Skeletal muscle satellite cell (primary cell): Measurements from ENCODE around the gene RNF146. TPM values are rescaled to one million over a fixed set of nuclear protein-coding genes. Genes with fewer than 3 reads are reported as not detected.
"Not testable (repeated sequence)": the region's sequence is repeated elsewhere in the genome, so short reads cannot be mapped to it uniquely, and the experiment has no call there.

ENCODE experiments used
- H3K27me3 ChIP-seq: 2 replicates; pipeline ENCODE4 v1.7.0; 2013; ENCODE audit warnings: low read length; ENCODE audit not compliant: control insufficient read depth, insufficient read depth
- H3K36me3 ChIP-seq: 2 replicates; pipeline ENCODE4 v1.7.0; 2013; ENCODE audit warnings: mild to moderate bottlenecking, control low read depth, low read length; ENCODE audit not compliant: insufficient read depth
- H3K4me1 ChIP-seq: 2 replicates; pipeline ENCODE4 v1.7.0; 2013; ENCODE audit warnings: low read length; ENCODE audit not compliant: control insufficient read depth, insufficient read depth
- H3K4me2 ChIP-seq: 2 replicates; pipeline ENCODE4 v1.7.0; 2013; ENCODE audit warnings: mild to moderate bottlenecking, low read length
- H3K4me3 ChIP-seq: 2 replicates; pipeline ENCODE4 v1.7.0; 2013; ENCODE audit warnings: low read length
- H3K9ac ChIP-seq: 2 replicates; pipeline ENCODE4 v1.7.0; 2013; ENCODE audit warnings: mild to moderate bottlenecking, low read depth, low read length, moderate library complexity
- H3K9me3 ChIP-seq: replicated peaks from 2 replicates; pipeline ENCODE4 v1.7.0; 2013; ENCODE audit warnings: mild to moderate bottlenecking, control low read depth, low read length
- small RNA-seq: library from RNA; depleted of rRNA; stranded (forward); fragments of <200 nt; gene quantifications from one replicate; pipeline ENCODE3, GENCODE V24; 2012

Gene RNF146

DNA sequence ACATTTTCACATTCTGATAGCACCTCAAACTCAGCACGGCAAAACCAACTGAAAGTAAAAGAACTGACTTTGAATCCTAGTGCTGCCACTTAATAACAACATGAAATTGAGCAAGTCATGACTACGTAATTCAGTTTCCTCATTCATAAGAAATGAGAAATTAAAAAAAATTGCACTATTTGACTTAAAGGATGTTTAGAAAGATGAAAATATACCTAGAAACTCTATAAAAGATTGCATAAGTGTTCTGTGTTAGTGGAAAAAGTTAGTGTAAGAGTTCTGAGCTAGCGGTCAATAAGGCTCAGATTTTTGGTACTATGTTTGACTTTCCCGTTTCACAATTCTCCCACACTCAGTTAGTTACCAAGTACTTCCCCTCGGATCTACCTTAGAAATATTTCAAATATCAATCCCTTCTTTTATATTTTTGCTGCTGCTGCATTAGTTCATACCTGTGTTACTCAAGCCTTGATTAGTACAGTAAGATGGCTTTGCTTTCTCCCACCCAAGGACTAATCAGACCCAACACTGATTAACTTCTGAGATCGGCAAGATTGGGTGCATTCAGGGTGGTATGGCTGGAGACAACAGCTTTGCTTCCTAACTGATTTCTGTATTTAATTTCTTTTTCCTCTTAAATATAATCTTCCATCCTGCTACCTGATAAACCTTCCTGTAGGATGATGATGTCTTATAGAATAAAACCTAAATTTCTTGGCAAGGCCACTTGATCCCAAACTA, 50.9 kb downstream of the RNF146 start:
- peaks cover 26% of the 10 kb centered on the region for H3K36me3 ChIP-seq
- H3K9ac ChIP-seq: no peak overlapping the region
- peaks cover 4% of the 10 kb centered on the region for H3K4me1 ChIP-seq
- no peaks in the 10 kb centered on the region for H3K27me3 ChIP-seq
- no peak overlapping the region for H3K4me3 ChIP-seq
- H3K9me3 ChIP-seq: no peaks in the 10 kb centered on the region
- no peak overlapping the region for H3K4me2 ChIP-seq

DNA sequence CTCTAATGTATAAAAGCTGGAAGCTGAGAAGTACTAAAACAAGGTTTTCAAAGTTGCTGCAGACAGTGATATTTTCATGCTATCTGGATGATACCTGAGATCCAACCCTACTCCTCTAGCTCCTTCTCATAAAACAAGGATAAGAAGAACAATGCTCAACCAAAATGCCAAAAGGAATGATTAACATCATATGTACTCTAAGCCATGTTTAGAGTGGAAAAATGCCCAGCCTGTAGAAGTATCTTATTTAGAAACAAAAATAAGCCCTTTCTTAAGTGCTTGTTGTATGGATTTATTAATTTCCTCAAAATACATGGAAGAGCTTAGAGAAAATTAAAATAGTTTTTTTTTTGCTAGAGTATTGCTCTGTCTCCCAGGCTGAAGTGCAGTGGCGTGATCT, 53.0 kb downstream of the RNF146 start:
- H3K4me3 ChIP-seq: no peak overlapping the region
- H3K9ac ChIP-seq: no peak overlapping the region
- H3K36me3 ChIP-seq: peaks cover 27% of the 10 kb centered on the region
- H3K4me1 ChIP-seq: peaks cover 4% of the 10 kb centered on the region
- no peaks in the 10 kb centered on the region for H3K27me3 ChIP-seq
- no peaks in the 10 kb centered on the region for H3K9me3 ChIP-seq
- H3K4me2 ChIP-seq: no peak overlapping the region

DNA sequence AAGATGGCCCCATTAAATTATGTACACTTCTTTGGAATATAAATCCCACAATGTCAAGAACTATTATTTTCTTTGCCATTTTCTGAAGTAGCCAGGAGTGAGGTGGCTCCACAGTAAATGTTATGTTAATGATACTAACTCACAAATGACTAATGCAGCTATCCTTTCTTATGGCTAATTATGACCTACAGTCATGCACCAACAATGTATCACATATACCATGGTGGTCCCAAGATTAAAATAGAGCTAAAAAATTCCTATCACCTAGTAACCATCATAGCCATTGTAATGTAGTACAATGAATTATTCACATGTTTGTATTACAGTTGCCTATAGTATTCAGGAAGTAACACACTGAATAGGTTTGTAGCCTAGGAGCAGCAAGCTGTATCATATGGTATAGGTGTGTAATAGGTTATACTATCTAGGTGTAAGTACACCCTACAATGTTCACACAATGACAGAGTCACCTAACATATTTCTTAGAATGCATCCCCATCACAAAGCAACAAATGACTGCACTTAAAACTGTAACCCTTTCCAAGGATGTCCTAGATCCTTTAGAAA, 61.5 kb downstream of the RNF146 start:
- Histone ChIP-seq H3K36me3 (peaks cover 36% of the 10 kb centered on the region), H3K27me3 (no peaks in the 10 kb centered on the region), H3K9ac (no peak overlapping the region), H3K9me3 (no peaks in the 10 kb centered on the region), H3K4me1 (peaks cover 16% of the 10 kb centered on the region), H3K4me2 (no peak overlapping the region), H3K4me3 (no peak overlapping the region)

DNA sequence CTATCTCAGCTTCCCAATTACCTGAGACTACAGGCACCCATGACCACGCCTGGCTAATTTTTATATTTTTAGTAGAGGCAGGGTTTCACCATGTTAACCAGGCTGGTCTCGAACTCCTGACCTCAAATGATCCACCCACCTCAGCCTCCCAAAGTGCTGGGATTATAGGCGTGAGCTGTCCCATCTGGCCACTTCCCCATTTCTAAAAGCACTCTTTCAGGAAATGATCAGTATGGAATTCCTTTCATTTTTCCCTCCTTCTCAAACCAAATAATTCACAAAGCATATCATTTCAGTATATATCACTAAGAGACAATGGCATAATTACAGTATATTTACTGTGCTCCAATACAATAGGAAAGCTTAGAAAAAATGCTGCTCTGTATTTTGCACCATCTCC, 64.6 kb downstream of the RNF146 start:
- not testable (repeated sequence) for H3K36me3 ChIP-seq, H3K4me3 ChIP-seq, H3K9me3 ChIP-seq, H3K4me2 ChIP-seq, H3K9ac ChIP-seq, H3K27me3 ChIP-seq
- peaks cover 16% of the 10 kb centered on the region for H3K4me1 ChIP-seq

DNA sequence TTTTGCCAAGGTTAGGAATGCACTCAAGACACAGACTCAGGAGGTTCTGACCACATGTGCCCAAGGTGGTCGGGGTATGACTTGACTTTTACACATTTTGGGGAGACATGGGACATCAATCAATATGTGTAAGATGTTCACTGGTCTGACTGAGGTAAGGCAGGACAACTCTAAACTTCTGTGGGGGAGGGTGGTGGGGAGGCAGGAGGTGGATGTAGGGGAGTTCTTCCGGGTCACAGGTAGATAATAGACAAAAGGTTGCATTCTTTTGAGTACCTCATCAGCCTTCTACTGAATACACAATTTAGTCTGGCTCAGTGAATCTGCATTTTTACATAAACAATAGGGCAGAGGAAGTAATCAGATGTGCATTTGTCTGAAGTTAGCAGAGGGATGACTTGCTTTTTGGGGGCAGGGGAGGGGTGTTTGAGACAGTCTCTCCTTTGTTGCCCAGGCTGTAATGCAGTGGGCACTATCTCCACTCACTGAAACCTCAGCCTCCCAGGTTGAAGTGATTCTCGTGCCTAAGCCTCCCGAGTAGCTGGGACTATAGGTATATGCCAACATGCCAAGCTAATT, 65.8 kb downstream of the RNF146 start:
- Histone ChIP-seq H3K4me2 (no peak overlapping the region), H3K4me3 (no peak overlapping the region), H3K4me1 (peaks cover 14% of the 10 kb centered on the region), H3K9ac (no peak overlapping the region), H3K9me3 (no peaks in the 10 kb centered on the region), H3K36me3 (peaks cover 4% of the 10 kb centered on the region), H3K27me3 (no peaks in the 10 kb centered on the region)

Small RNA genes lying within 50 kb of the gene (small RNA-seq; reads per million reads assigned to genes)
- not detected for gene RNA5SP217
